Fibroblast of mammary gland (primary cell): ENCODE results near the gene ARHGAP6.
"Not testable (repeated sequence)": the region's sequence is repeated elsewhere in the genome, so short reads cannot be mapped to it uniquely, and the experiment has no call there.

ENCODE experiments used
- DNase-seq: peaks from one replicate; pipeline ENCODE4 v3.0.0-alpha.2; 2010; ENCODE audit warnings: low read depth
- H3K4me3 ChIP-seq: 2 replicates; pipeline ENCODE4 v1.5.1; 2011; ENCODE audit warnings: low read depth, mild to moderate bottlenecking, low read length, moderate library complexity; ENCODE audit not compliant: control insufficient read depth
- CTCF ChIP-seq: conservative IDR thresholded peaks from 2 replicates; pipeline ENCODE4 v1.5.1; 2011; ENCODE audit warnings: low read depth, low read length, inconsistent platforms; ENCODE audit not compliant: control insufficient read depth, insufficient read depth

Gene ARHGAP6

GRCh38 chrX:11364835-11365234 lies 300.9 kb downstream of the ARHGAP6 start:
- no peak overlapping the region for H3K4me3 ChIP-seq
- TF ChIP-seq CTCF = no peak
- no peak for DNase-seq

GRCh38 chrX:11363825-11364224 lies 301.9 kb downstream of the ARHGAP6 start:
- not testable (repeated sequence) for H3K4me3 ChIP-seq, DNase-seq

- no peak for DNase-seq
- H3K4me3 ChIP-seq = no peak overlapping the region
- no peak for TF ChIP-seq CTCF
These were observed 302.6 kb downstream of the ARHGAP6 start for GRCh38 chrX:11363069-11363594.

GRCh38 chrX:11361666-11362065 lies 304.1 kb downstream of the ARHGAP6 start:
- DNase-seq, H3K4me3 ChIP-seq: not testable (repeated sequence)

- not testable (repeated sequence) for H3K4me3 ChIP-seq
- DNase-seq = peak; percentile 52
These were observed 309.8 kb downstream of the ARHGAP6 start for GRCh38 chrX:11355944-11356343.

GRCh38 chrX:11355259-11355909 lies 310.3 kb downstream of the ARHGAP6 start:
- DNase-seq = no peak
- TF ChIP-seq CTCF = no peak
- H3K4me3 ChIP-seq = no peak overlapping the region

- TF ChIP-seq CTCF = no peak
- DNase-seq = peak; percentile 65
- no peak overlapping the region for H3K4me3 ChIP-seq
These were observed 313.4 kb downstream of the ARHGAP6 start for GRCh38 chrX:11352296-11352741.

- peak overlapping the region; percentile 35 for H3K4me3 ChIP-seq
- TF ChIP-seq CTCF = no peak
- DNase-seq = peak; percentile 97
These were observed 314.1 kb downstream of the ARHGAP6 start for GRCh38 chrX:11351375-11352295.
